Neural crest cell (in vitro differentiated cells): ENCODE measurements around the gene MXD4. TPM values are rescaled to one million over a fixed set of nuclear protein-coding genes. Genes with fewer than 3 reads are reported as not detected.

Experiments
- DNase-seq: peaks from one replicate; pipeline ENCODE4 v3.0.0; 2021; ENCODE audit warnings: low read depth, mixed read lengths, low spot score
- H3K27ac Mint-ChIP-seq: one replicate; pipeline ENCODE4 v1.8.0; 2021; ENCODE audit warnings: mild to moderate bottlenecking, mixed read lengths; ENCODE audit not compliant: unreplicated experiment
- H3K27me3 Mint-ChIP-seq: 2 replicates; pipeline ENCODE4 v1.8.0; 2021; ENCODE audit warnings: low read depth, mild to moderate bottlenecking, mixed read lengths
- H3K36me3 Mint-ChIP-seq: 2 replicates; pipeline ENCODE4 v1.8.0; 2021; ENCODE audit warnings: low read depth, mild to moderate bottlenecking, mixed read lengths
- H3K4me1 Mint-ChIP-seq: 2 replicates; pipeline ENCODE4 v1.8.0; 2021; ENCODE audit warnings: mixed read lengths
- H3K4me3 Mint-ChIP-seq: one replicate; pipeline ENCODE4 v1.8.0; 2021; ENCODE audit warnings: mild to moderate bottlenecking, mixed read lengths
- H3K9me3 Mint-ChIP-seq: 2 replicates; pipeline ENCODE4 v1.8.0; 2021; ENCODE audit warnings: mixed read lengths
- CTCF ChIP-seq: fragments of 200-600 bp; sonication (generic); conservative IDR thresholded peaks from 2 replicates; pipeline ENCODE4 v1.5.0; 2021; ENCODE audit warnings: antibody characterized with exemption, mild to moderate bottlenecking
- total RNA-seq: library from RNA; stranded (reverse); gene quantifications from 2 replicates; pipeline ENCODE4 v1.2.1, GENCODE V29; 2021

The MXD4 gene
- total RNA-seq, 1 donor from 2014 or later, result 54.3 TPM

GRCh38 chr4:2300431-2301224 lies 38.7 kb upstream of the MXD4 start:
- H3K4me3 Mint-ChIP-seq, result no peak overlapping the region
- H3K9me3 Mint-ChIP-seq, result peaks cover 5% of the 10 kb centered on the region
- H3K36me3 Mint-ChIP-seq, result peaks cover 5% of the 10 kb centered on the region
- DNase-seq, result no peak
- no peak for TF ChIP-seq CTCF
- H3K27ac Mint-ChIP-seq, result no peak overlapping the region
- no peaks in the 10 kb centered on the region for H3K4me1 Mint-ChIP-seq
- peaks cover 3% of the 10 kb centered on the region for H3K27me3 Mint-ChIP-seq

- Mint-ChIP-seq H3K27me3 (peaks cover 3% of the 10 kb centered on the region), H3K27ac (no peak overlapping the region), H3K4me3 (no peak overlapping the region), H3K9me3 (peaks cover 5% of the 10 kb centered on the region), H3K36me3 (peaks cover 5% of the 10 kb centered on the region), H3K4me1 (no peaks in the 10 kb centered on the region)
- TF ChIP-seq CTCF, result no peak
- DNase-seq, result no peak
These were observed 37.9 kb upstream of the MXD4 start for GRCh38 chr4:2299794-2300193.

- Mint-ChIP-seq H3K27me3 (peaks cover 3% of the 10 kb centered on the region), H3K4me1 (no peaks in the 10 kb centered on the region), H3K36me3 (peaks cover 5% of the 10 kb centered on the region), H3K9me3 (peaks cover 5% of the 10 kb centered on the region), H3K27ac (no peak overlapping the region), H3K4me3 (no peak overlapping the region)
- no peak for TF ChIP-seq CTCF
- DNase-seq, result no peak
These were observed 36.7 kb upstream of the MXD4 start for GRCh38 chr4:2298532-2298991.

GRCh38 chr4:2297606-2298531 lies 36.0 kb upstream of the MXD4 start:
- H3K4me3 Mint-ChIP-seq, result no peak overlapping the region
- no peak for DNase-seq
- no peak for TF ChIP-seq CTCF
- H3K36me3 Mint-ChIP-seq, result peaks cover 5% of the 10 kb centered on the region
- H3K9me3 Mint-ChIP-seq, result peaks cover 5% of the 10 kb centered on the region
- peak overlapping the region; percentile 84 for H3K27ac Mint-ChIP-seq
- no peaks in the 10 kb centered on the region for H3K4me1 Mint-ChIP-seq
- H3K27me3 Mint-ChIP-seq, result peaks cover 3% of the 10 kb centered on the region

- TF ChIP-seq CTCF, result no peak
- H3K36me3 Mint-ChIP-seq, result no peaks in the 10 kb centered on the region
- H3K4me1 Mint-ChIP-seq, result peaks cover 7% of the 10 kb centered on the region
- no peak overlapping the region for H3K4me3 Mint-ChIP-seq
- H3K9me3 Mint-ChIP-seq, result no peaks in the 10 kb centered on the region
- peaks cover 3% of the 10 kb centered on the region for H3K27me3 Mint-ChIP-seq
- DNase-seq, result no peak
- H3K27ac Mint-ChIP-seq, result no peak overlapping the region
These were observed 35.0 kb upstream of the MXD4 start for GRCh38 chr4:2296631-2297601.
